ENCODE data around the gene HECTD1.
"Not testable (repeated sequence)": the region's sequence is repeated elsewhere in the genome, so short reads cannot be mapped to it uniquely, and the experiment has no call there.

Gene HECTD1

GRCh38 chr14:31090883-31091764, 116.5 kb downstream of the HECTD1 start:
- FAIRE-seq: no peak

DNA sequence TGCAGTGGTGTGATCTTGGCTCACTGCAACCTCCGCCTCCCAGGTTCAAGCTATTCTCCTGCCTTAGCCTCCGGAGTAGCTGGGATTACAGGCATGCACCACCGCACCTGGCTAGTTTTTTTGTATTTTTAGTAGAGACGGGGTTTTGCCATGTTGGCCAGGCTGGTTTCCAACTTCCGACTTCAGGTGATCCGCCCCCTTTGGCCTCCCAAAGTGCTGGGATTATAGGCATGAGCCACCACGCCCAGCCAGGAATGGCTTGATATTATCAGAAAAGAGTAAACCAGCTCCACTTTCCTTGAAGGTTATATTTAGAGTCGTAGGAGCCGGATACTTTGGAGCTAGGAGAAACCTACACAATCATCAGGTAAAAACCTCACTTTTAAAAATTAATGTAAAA, 121.1 kb downstream of the HECTD1 start:
- not testable (repeated sequence) for FAIRE-seq

GRCh38 chr14:31085027-31085426, 122.6 kb downstream of the HECTD1 start:
- no peak for FAIRE-seq

GRCh38 chr14:31084385-31084784, 123.2 kb downstream of the HECTD1 start:
- FAIRE-seq: no peak

DNA sequence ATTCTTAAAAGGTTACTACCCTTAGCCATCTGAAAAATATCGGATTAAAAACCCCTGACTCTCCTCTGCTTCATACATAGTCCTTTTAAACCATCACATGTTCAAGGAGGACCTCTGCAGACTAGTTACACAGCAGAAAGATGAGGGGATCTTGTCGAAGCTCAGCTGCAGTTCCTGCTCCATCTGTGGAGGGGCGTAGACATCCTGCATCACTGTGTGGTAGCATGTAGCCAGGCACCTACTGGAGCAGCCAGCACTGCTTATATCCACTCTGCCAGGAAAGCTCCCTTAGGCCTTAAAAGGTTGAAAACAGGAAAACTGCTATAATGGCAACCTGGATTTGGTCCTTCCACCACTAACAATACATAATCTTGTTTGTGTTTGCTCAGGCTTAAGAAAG, 123.8 kb downstream of the HECTD1 start:
- FAIRE-seq: no peak

GRCh38 chr14:31080484-31080883, 127.1 kb downstream of the HECTD1 start:
- FAIRE-seq: no peak

- FAIRE-seq: no peak
Observed at GRCh38 chr14:31080056-31080455, 127.5 kb downstream of the HECTD1 start.

DNA sequence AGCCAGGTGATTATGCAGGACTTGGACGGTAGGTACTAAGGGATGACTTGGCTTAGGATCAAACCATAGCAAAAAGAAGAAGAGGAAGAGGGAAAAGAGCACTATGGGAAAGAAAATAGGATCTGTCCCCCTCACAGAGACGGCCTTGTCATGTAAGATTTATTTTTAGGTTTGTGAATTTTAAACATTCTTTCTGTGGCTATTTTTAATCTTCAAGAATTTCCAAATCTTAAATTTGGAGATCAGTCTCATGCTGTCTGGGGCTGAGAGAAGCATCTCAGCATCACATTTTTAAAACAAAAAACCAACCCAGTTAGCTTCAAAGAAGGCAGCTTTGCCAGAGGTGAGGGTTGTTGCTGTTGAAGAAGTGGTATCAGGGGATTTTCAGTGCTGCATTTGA, 128.8 kb downstream of the HECTD1 start:
- FAIRE-seq: no peak

DNA sequence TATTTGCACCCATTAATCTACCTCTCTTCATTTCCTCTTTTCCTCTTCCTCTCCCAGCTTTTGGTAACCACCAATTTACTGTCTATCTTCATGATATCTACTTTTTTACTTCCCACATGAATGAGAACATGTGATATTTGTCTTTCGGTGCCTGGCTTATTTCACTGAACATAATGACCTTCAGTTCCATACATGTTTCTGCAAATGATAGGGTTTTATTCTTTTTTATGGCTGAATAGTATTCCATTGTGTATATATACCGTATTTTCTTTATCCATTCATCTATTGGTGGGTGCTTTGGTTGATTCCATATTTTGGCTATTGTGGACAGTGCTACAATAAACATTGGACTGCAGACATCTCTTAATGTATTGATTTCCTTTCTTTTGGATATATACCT, 132.4 kb downstream of the HECTD1 start:
- no peak for FAIRE-seq

- FAIRE-seq: no peak
Observed at GRCh38 chr14:31071151-31071550, 136.4 kb downstream of the HECTD1 start.

DNA sequence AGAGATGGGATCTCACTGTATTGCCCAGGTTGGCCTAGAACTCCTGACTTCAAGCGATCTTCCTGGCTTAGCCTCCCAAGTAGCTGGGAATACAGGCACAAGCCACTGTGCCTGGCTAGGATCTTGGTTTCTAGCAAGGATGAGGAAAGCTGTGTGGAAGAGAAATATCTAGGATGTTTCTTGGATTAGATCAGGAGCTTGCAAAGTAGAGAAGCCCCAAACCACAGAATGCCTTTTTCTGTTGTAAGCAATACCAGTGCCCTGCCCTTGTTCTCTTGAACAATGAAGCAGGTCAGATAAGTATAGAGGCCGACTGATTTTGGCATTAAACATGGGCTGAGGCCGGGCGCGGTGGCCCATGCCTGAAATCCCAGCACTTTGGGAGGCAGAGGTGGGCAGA, 137.2 kb downstream of the HECTD1 start:
- no peak for FAIRE-seq

GRCh38 chr14:31069343-31069742, 138.2 kb downstream of the HECTD1 start:
- no peak for FAIRE-seq

- no peak for FAIRE-seq
Observed at GRCh38 chr14:31068235-31068634, 139.4 kb downstream of the HECTD1 start.

GRCh38 chr14:31062908-31063307, 144.7 kb downstream of the HECTD1 start:
- FAIRE-seq: not testable (repeated sequence)

GRCh38 chr14:31060253-31060875, 147.2 kb downstream of the HECTD1 start:
- FAIRE-seq: no peak

GRCh38 chr14:31059152-31059924, 148.3 kb downstream of the HECTD1 start:
- FAIRE-seq: no peak

- FAIRE-seq: no peak
Observed at GRCh38 chr14:31057701-31058364, 149.8 kb downstream of the HECTD1 start.

DNA sequence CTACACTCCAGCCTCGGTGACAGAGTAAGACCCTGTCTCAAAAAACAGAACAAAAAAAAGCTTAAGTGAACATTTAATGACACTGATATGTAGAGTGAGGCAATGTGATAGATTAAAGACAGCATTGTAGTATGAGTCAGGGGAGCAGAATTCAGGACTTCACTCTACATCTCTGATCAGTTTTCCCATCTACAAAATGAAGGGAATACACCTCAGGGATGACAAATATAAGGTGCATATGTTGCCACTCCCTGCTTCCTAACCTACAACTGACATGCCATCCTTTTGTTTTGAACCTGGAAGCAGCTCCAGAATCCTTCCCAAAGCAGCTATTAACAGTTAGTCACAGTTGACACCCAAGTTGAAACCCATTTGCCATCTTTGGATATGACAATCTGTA, 150.6 kb downstream of the HECTD1 start:
- FAIRE-seq: no peak

DNA sequence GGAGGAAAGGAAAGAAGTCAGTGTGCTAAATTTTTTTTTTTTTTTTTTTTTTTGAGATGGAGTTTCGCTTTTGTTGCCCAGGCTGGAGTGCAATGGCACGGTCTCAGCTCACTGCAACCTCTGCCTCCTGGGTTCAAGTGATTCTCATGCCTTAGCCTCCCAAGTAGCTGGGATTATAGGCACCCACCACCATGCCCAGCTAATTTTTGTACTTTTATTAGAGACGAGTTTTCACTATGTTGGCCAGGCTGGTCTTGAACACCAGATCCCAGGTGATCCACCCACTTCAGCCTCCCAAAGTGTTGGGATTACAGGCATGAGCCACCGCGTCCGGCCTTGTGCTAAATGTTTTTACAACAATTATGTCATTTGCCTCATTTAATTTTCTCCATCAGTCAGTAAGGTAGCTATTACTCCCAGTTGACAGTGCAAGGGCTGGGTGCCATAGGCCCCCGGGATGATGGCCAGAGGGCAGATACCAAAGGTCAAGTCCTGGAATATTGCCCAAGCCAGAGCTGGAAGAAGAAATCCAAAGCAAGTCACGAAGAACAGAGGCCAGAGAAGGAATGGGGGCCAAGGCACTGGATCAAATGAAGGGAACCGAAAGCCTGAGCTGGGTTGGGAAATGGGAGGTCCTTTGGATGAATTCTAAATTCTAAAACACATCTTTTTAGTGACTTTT, 154.5 kb downstream of the HECTD1 start:
- FAIRE-seq: not testable (repeated sequence)

DNA sequence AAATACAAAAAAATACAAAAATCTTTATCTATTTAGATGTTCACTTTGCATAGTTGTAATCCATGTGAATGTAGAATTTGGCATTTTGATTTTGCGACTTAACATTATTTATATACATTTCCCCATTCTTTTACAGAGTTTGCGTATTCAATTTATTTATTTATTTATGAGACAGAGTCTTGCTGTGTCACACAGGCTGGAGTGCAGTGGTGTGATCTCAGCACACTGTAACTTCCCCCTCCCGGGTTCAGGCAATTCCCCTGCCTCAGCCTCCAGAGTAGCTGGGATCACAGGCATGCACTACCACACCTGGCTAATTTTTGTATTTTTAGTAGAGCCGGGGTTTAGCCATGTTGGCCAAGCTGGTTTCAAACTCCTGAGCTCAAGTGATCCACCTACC, 156.1 kb downstream of the HECTD1 start:
- no peak for FAIRE-seq

- FAIRE-seq: no peak
Observed at GRCh38 chr14:31051023-31051422, 156.6 kb downstream of the HECTD1 start.
